Nephron progenitor cell (in vitro differentiated cells): ENCODE measurements around the gene SSBP4.

ENCODE experiments used
- DNase-seq: peaks from one replicate; pipeline ENCODE4 v3.0.0; 2021
- H3K27ac Mint-ChIP-seq: 2 replicates; pipeline ENCODE4 v1.8.0; 2021; ENCODE audit warnings: mild to moderate bottlenecking, moderate library complexity, mixed read lengths
- H3K27me3 Mint-ChIP-seq: 2 replicates; pipeline ENCODE4 v1.8.0; 2021; ENCODE audit warnings: mild to moderate bottlenecking, low read depth, mixed read lengths; ENCODE audit not compliant: poor library complexity
- H3K36me3 Mint-ChIP-seq: 2 replicates; pipeline ENCODE4 v1.8.0; 2021; ENCODE audit warnings: low read depth, mixed read lengths
- H3K4me1 Mint-ChIP-seq: 2 replicates; pipeline ENCODE4 v1.8.0; 2021; ENCODE audit warnings: mixed read lengths
- H3K4me3 Mint-ChIP-seq: 2 replicates; pipeline ENCODE4 v1.8.0; 2021; ENCODE audit warnings: mild to moderate bottlenecking, moderate library complexity, mixed read lengths
- H3K9me3 Mint-ChIP-seq: 2 replicates; pipeline ENCODE4 v1.8.0; 2021; ENCODE audit warnings: mild to moderate bottlenecking, moderate library complexity, mixed read lengths
- CTCF ChIP-seq: fragments of 200-600 bp; sonication (generic); IDR thresholded peaks from 2 replicates; pipeline ENCODE4 v1.5.0; 2021; ENCODE audit warnings: antibody characterized with exemption

Gene SSBP4

GRCh38 chr19:18418029-18418482 is 1.1 kb upstream of the SSBP4 start:
- Mint-ChIP-seq H3K27ac (peak overlapping the region; percentile 54), H3K36me3 (no peaks in the 10 kb centered on the region), H3K4me1 (peaks cover 72% of the 10 kb centered on the region), H3K9me3 (no peaks in the 10 kb centered on the region), H3K4me3 (peak overlapping the region; percentile 69), H3K27me3 (peaks cover 8% of the 10 kb centered on the region)
- DNase-seq: no peak
- no peak for TF ChIP-seq CTCF

GRCh38 chr19:18418483-18419194 is 559 bp upstream of the SSBP4 start:
- H3K27me3 Mint-ChIP-seq: peaks cover 8% of the 10 kb centered on the region

GRCh38 chr19:18419699-18420460 is 682 bp downstream of the SSBP4 start:
- peak; percentile 46 for DNase-seq
- Mint-ChIP-seq H3K9me3 (no peaks in the 10 kb centered on the region), H3K27ac (no peak overlapping the region), H3K36me3 (no peaks in the 10 kb centered on the region), H3K4me3 (peak overlapping the region; percentile 83), H3K27me3 (peaks cover 8% of the 10 kb centered on the region), H3K4me1 (peaks cover 79% of the 10 kb centered on the region)
- no peak for TF ChIP-seq CTCF

More at GRCh38 chr19:18418483-18419194, 559 bp upstream of the SSBP4 start:
- Mint-ChIP-seq H3K27ac (peak overlapping the region; percentile 25), H3K4me1 (peaks cover 78% of the 10 kb centered on the region), H3K9me3 (no peaks in the 10 kb centered on the region), H3K4me3 (peak overlapping the region; percentile 78), H3K36me3 (no peaks in the 10 kb centered on the region)
- DNase-seq: no peak
- no peak for TF ChIP-seq CTCF

GRCh38 chr19:18420930-18421329 is 1.7 kb downstream of the SSBP4 start:
- Mint-ChIP-seq H3K27ac (no peak overlapping the region), H3K9me3 (no peaks in the 10 kb centered on the region), H3K36me3 (no peaks in the 10 kb centered on the region), H3K4me3 (peak overlapping the region; percentile 83), H3K27me3 (peaks cover 8% of the 10 kb centered on the region), H3K4me1 (peaks cover 79% of the 10 kb centered on the region)
- no peak for DNase-seq
- no peak for TF ChIP-seq CTCF

- Mint-ChIP-seq H3K4me1 (peaks cover 76% of the 10 kb centered on the region), H3K9me3 (no peaks in the 10 kb centered on the region), H3K36me3 (no peaks in the 10 kb centered on the region), H3K27me3 (peaks cover 3% of the 10 kb centered on the region), H3K4me3 (peak overlapping the region; percentile 83), H3K27ac (peak overlapping the region; percentile 32)
- no peak for DNase-seq
- TF ChIP-seq CTCF: no peak
These were observed 2.3 kb downstream of the SSBP4 start for GRCh38 chr19:18421371-18421959.
